KMS-11 (cell line): ENCODE data around the gene HOXC5.

ENCODE experiments used
- H2AFZ ChIP-seq: fragments of 200-600 bp; sonication (generic); 2 replicates; pipeline ENCODE4 v1.6.1; 2016; ENCODE audit warnings: antibody characterized with exemption, mixed run types, low read depth
- H3K27ac ChIP-seq: fragments of 200-600 bp; sonication (generic); 2 replicates; pipeline ENCODE4 v1.6.1; 2016; ENCODE audit warnings: mild to moderate bottlenecking, mixed run types
- H3K27me3 ChIP-seq: fragments of 200-600 bp; sonication (generic); 2 replicates; pipeline ENCODE4 v1.6.1; 2017; ENCODE audit warnings: mild to moderate bottlenecking, low read depth, mixed run types, moderate library complexity; ENCODE audit not compliant: insufficient read depth
- H3K36me3 ChIP-seq: fragments of 200-600 bp; sonication (generic); 2 replicates; pipeline ENCODE4 v1.6.1; 2017; ENCODE audit warnings: mild to moderate bottlenecking, mixed run types; ENCODE audit not compliant: insufficient read depth
- H3K4me1 ChIP-seq: fragments of 200-600 bp; sonication (generic); 2 replicates; pipeline ENCODE4 v1.6.1; 2016; ENCODE audit warnings: mild to moderate bottlenecking, low read depth, mixed run types; ENCODE audit not compliant: poor library complexity, severe bottlenecking
- H3K4me2 ChIP-seq: fragments of 200-600 bp; sonication (generic); 2 replicates; pipeline ENCODE4 v1.7.0; 2016; ENCODE audit warnings: mild to moderate bottlenecking, mixed run types
- H3K4me3 ChIP-seq: fragments of 200-600 bp; sonication (generic); IDR thresholded peaks from 2 replicates; pipeline ENCODE4 v1.6.1; 2017; ENCODE audit warnings: low read depth, low read length, mixed read lengths; ENCODE audit not compliant: insufficient read depth
- H3K79me2 ChIP-seq: fragments of 200-600 bp; sonication (generic); 2 replicates; pipeline ENCODE4 v1.6.1; 2016; ENCODE audit warnings: low read depth, mixed run types; ENCODE audit not compliant: insufficient read depth
- H3K9ac ChIP-seq: fragments of 200-600 bp; sonication (generic); 2 replicates; pipeline ENCODE4 v1.6.1; 2016; ENCODE audit warnings: mild to moderate bottlenecking, mixed run types
- H4K20me1 ChIP-seq: fragments of 200-600 bp; sonication (generic); 2 replicates; pipeline ENCODE4 v1.6.1; 2016; ENCODE audit warnings: mild to moderate bottlenecking, mixed run types; ENCODE audit not compliant: insufficient read depth
- CTCF ChIP-seq: fragments of 200-600 bp; sonication (generic); conservative IDR thresholded peaks from 2 replicates; pipeline ENCODE4 v1.6.1; 2017; ENCODE audit warnings: low read depth, mild to moderate bottlenecking, antibody characterized with exemption, low read length, moderate library complexity, mixed read lengths

The HOXC5 gene

GRCh38 chr12:54012631-54013409 lies 20.0 kb upstream of the HOXC5 start:
- peaks cover 97% of the 10 kb centered on the region for H3K27me3 ChIP-seq
- no peak overlapping the region for H2AFZ ChIP-seq
- peaks cover 21% of the 10 kb centered on the region for H3K4me1 ChIP-seq
- no peaks in the 10 kb centered on the region for H4K20me1 ChIP-seq
- no peaks in the 10 kb centered on the region for H3K36me3 ChIP-seq
- no peak overlapping the region for H3K4me2 ChIP-seq
- peak; percentile 35 for TF ChIP-seq CTCF
- no peak overlapping the region for H3K9ac ChIP-seq
- no peaks in the 10 kb centered on the region for H3K79me2 ChIP-seq
- no peak overlapping the region for H3K4me3 ChIP-seq
- no peak overlapping the region for H3K27ac ChIP-seq

- Histone ChIP-seq H3K4me1 (peaks cover 25% of the 10 kb centered on the region), H3K4me2 (no peak overlapping the region), H3K9ac (no peak overlapping the region), H2AFZ (no peak overlapping the region), H3K4me3 (no peak overlapping the region), H3K36me3 (no peaks in the 10 kb centered on the region), H4K20me1 (no peaks in the 10 kb centered on the region), H3K27me3 (peaks cover 85% of the 10 kb centered on the region), H3K79me2 (no peaks in the 10 kb centered on the region), H3K27ac (no peak overlapping the region)
- TF ChIP-seq CTCF = no peak
These were observed 18.4 kb upstream of the HOXC5 start for GRCh38 chr12:54014377-54015017.

DNA sequence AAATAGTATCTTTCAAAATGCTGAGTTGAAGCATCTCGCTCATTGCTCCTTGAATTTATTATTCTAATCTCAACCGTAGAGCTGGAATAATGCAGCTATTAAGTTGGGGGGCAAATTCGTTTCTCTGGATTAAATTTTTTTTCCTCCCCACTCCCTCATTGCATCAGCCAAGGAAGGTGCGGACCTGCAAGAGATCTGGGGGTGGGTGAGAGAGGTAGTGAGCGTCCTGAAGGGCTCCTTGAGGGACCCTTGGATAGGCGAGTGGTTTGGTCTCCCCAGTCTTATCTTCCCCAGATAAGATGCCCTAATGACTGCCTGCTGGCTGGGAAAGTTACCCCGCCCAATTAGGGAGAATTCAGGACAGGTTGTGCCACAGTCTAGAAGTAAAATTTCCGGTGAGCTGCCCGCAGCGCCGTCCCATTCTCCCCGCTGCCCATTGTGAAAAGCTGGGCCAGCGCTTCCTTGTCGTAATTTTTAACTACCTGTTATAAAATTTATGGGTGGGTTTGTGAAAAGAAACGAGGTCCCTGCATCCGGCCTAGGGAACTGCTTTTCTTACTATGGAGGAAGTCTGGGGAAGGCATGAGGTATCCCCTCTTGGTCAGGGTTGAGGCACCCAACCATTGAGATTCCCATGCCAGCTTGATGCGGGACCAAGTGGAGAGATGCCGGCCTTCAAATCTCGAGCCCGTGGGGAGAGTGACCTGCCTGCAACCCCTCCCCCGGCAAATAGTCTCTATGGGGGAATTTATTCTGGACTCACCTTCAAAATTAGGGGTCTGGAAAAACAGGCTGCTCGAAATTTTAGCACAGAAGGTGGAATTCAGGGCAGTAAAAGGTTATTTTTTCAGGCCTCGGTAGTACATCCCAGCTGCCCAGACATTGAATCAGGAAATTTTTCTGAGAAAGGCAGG lies 17.6 kb upstream of the HOXC5 start:
- H3K27ac ChIP-seq = no peak overlapping the region

More for the DNA sequence above, 17.6 kb upstream of the HOXC5 start:
- Histone ChIP-seq H3K27me3 (peaks cover 85% of the 10 kb centered on the region), H3K4me1 (peaks cover 25% of the 10 kb centered on the region), H3K79me2 (no peaks in the 10 kb centered on the region), H2AFZ (no peak overlapping the region), H3K9ac (no peak overlapping the region), H3K36me3 (no peaks in the 10 kb centered on the region), H3K4me3 (no peak overlapping the region), H3K4me2 (no peak overlapping the region), H4K20me1 (no peaks in the 10 kb centered on the region)
- no peak for TF ChIP-seq CTCF
